H7 (cell line): ENCODE measurements around the gene PROC. TPM values are rescaled to one million over a fixed set of nuclear protein-coding genes. Genes with fewer than 3 reads are reported as not detected.

Experiments used
- DNase-seq: peaks from one replicate; pipeline ENCODE4 v3.0.0; 2012
- H3K27me3 ChIP-seq: 2 replicates; pipeline ENCODE4 v1.6.0; 2011; ENCODE audit warnings: mild to moderate bottlenecking, low read length; ENCODE audit not compliant: control insufficient read depth, insufficient read depth
- H3K36me3 ChIP-seq: replicated peaks from 2 replicates; pipeline ENCODE4 v1.5.1; 2011; ENCODE audit warnings: low read length; ENCODE audit not compliant: control insufficient read depth, insufficient read depth
- H3K4me3 ChIP-seq: 2 replicates; pipeline ENCODE4 v1.5.1; 2011; ENCODE audit warnings: low read depth, mild to moderate bottlenecking, control low read depth, low read length, moderate library complexity; ENCODE audit not compliant: insufficient read depth
- total RNA-seq: library from RNA; depleted of rRNA; stranded (reverse); fragments of >200 nt; shearing (Covaris generic); gene quantifications from 2 replicates; pipeline ENCODE4 v1.2.3, GENCODE V29; 2014; rRNA removed

PROC gene
- total RNA-seq, 1 experiment from 2014 or later: 0.31 TPM

DNA sequence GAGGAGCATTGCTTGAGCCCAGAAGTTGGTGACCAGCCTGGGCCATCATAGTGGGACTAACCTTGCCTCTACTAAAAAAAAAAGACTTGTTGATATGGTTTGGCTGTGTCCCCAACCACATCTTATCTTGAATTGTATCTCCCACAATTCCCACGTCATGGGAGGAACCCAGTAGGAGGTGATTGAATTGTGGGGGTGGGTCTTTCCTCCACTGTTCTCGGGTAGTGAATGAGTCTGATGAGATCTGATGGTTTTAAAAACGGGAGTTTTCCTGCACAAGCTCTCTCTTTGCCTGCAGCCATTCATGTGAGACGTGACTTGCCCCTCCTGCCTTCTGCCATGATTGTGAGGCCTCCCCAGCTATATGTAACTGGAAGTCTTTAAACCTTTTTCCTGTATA lies 47.0 kb downstream of the PROC start:
- Histone ChIP-seq H3K4me3 (no peak overlapping the region), H3K27me3 (no peaks in the 10 kb centered on the region), H3K36me3 (no peaks in the 10 kb centered on the region)
- no peak for DNase-seq

DNA sequence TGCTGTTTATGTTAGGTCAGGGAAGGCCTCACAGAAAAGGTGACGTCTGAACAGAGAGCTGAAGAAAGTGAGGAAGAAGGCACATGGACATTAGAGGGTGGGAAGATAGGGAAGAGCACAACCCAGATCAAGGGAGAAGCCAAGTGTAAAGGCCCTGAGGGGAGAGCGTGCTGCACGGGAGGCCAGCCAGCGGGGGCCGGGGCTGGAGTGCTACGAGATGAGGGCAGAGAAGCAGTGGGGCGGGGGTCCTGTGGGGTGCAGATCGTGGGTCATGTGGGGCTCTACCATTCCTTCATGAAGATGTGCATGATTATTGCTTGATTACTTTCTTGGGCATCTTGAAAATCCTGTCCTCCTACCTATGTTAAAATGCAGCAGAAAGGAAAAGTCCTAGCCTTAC lies 50.8 kb downstream of the PROC start:
- Histone ChIP-seq H3K36me3 (no peaks in the 10 kb centered on the region), H3K27me3 (no peaks in the 10 kb centered on the region), H3K4me3 (no peak overlapping the region)
- no peak for DNase-seq

DNA sequence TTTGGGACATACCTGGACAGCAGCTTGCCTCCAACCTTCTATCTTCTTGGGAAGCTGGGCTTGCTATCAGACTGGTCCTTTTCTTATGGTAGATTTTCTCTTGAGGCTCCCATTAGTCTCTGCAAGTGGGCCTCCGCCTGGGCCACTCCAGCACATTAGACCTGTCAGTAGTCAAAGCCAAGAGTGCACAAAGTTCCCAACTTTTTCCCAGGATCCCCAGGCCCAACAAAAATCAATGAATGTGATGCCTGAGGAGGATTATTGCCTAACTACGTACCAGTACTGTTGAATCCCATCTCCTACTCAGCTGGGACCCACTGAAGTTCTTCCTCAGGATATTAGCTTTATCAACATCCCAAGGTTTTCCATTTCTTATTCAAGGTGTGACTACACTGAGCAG lies 51.7 kb downstream of the PROC start:
- no peak overlapping the region for H3K4me3 ChIP-seq
- no peak for DNase-seq
- H3K36me3 ChIP-seq: no peaks in the 10 kb centered on the region
- no peaks in the 10 kb centered on the region for H3K27me3 ChIP-seq

DNA sequence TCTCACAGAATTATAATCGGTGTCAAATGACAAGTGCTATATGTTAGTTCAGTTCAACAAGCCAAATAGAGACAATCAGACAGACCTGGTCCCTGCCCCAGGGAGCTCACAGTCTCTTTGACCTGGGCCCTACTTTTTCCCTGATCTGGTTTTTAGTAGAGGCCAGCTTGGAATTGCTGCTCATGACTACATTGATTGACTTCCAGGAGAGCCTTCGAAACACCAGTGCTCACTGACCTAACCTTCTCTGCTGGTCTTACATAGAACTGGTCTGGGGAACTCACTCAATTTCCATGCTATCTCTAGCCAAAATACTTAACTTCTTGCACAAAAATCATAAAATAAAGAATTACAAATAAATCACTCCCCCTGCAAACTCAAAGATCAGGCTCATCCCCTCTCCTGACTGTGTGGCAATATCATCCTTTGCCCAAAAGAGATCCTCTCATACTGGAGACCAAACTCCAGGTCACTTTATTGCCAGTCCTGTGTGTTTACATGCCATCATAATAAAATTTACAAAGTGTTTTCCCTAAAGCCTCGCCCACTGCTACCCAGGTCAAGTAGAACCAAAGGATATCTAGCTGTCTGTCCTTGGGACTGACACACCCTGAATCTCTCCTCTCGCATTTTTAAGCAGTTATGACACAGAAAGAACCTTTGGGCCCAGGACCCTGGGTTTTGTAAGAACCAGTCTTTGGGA lies 53.2 kb downstream of the PROC start:
- DNase-seq: no peak
- no peak overlapping the region for H3K4me3 ChIP-seq
- no peaks in the 10 kb centered on the region for H3K27me3 ChIP-seq
- H3K36me3 ChIP-seq: no peaks in the 10 kb centered on the region

DNA sequence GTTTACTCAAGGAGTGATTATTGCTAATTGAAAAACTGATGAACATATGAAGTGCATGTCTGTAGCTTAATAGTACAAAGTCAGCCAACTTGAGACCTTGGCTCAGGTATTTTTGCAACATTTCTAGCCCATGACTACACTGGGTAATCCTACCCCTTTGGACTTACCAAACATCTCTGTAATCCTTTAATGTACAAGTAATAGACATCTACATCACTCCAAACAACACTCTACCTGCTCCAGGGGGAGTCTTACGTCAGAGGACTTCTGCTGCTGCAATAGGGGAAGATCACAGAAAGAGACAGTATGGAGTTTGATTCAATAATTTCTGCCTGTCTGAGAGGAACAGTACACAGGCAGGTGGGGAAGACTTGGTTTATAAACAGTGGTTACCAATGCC lies 54.0 kb downstream of the PROC start:
- H3K36me3 ChIP-seq: no peaks in the 10 kb centered on the region
- DNase-seq: no peak
- no peak overlapping the region for H3K4me3 ChIP-seq
- H3K27me3 ChIP-seq: no peaks in the 10 kb centered on the region

DNA sequence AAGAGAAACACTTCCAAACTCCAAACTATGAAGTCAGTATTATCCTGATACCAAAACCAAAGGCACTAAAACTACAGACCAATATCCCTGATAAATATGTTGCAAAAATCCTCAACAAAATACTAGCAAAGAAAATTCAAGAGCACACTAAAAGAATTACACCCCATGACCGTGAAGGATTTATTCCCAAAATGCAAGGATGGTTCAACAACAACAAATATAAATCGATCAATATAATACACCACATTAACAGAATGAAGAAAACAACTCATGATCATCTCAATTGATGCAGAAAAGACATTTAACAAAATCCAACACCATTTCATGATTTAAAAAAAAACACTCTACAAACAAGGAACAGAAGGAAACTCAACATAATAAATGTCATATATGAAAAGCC lies 57.6 kb downstream of the PROC start:
- DNase-seq: no peak
- no peaks in the 10 kb centered on the region for H3K27me3 ChIP-seq

More for the DNA sequence above, 57.6 kb downstream of the PROC start:
- Histone ChIP-seq H3K4me3 (no peak overlapping the region), H3K36me3 (0 out of 2 replicates have a peak, but pooled peaks cover under 1% of the 10 kb centered on the region)

Other genes starting within 250 kb of the PROC start
- gene CYP27C1, start 198.1 kb upstream of the PROC start, total RNA-seq: 0.59 and 0.83 TPM in 2 replicates
- gene ERCC3, start 124.3 kb upstream of the PROC start, total RNA-seq: 38.1 and 38.4 TPM in 2 replicates
- gene MAP3K2, start 30.5 kb upstream of the PROC start, total RNA-seq: 18.0 and 22.8 TPM in 2 replicates
- 66.4 and 85.8 TPM in 2 replicates for gene IWS1, start 108.1 kb downstream of the PROC start, total RNA-seq
- not detected in 2 replicates for gene MYO7B, start 117.3 kb downstream of the PROC start, total RNA-seq
- not detected in 2 replicates for gene GPR17, start 227.7 kb downstream of the PROC start, total RNA-seq